ENCODE data around the gene FIBCD1. TPM values are rescaled to one million over a fixed set of nuclear protein-coding genes. Genes with fewer than 3 reads are reported as not detected.

The FIBCD1 gene
- total RNA-seq, 2 experiments from 2014 or later: not detected

- CTCF ChIA-PET (ENCODE audit: unreplicated experiment): no interaction called here
- Histone ChIP-seq H2AFZ (ENCODE audit: low read length) (no peak overlapping the region), H3K9me2 (ENCODE audit: insufficient read depth, low read length) (no peaks in the 10 kb centered on the region), H3K79me2 (ENCODE audit: insufficient read depth, low read depth, low read length) (no peaks in the 10 kb centered on the region), H3K4me3 (ENCODE audit: low read depth, low read length, poor library complexity, severe bottlenecking) (no peak overlapping the region), H3K9me3 (ENCODE audit: low read length) (no peaks in the 10 kb centered on the region), H3K4me2 (ENCODE audit: low read length) (no peak overlapping the region), H3K36me3 (ENCODE audit: insufficient read depth, low read length) (no peaks in the 10 kb centered on the region), H4K20me1 (ENCODE audit: insufficient read depth, low read length) (no peaks in the 10 kb centered on the region), H3K4me1 (ENCODE audit: insufficient read depth, low read length, poor library complexity, severe bottlenecking) (no peaks in the 10 kb centered on the region), H3K27ac (ENCODE audit: low read depth, low read length, poor library complexity, severe bottlenecking) (no peak overlapping the region)
- intact Hi-C loops (cut with micrococcal nuclease; ENCODE audit: unreplicated experiment): no loop called here
- no peak for DNase-seq (ENCODE audit: low spot score)
- POLR2A ChIA-PET: interaction anchor here (0.6 kb wide), 1 partner anchor 586 kb away, joined by 6 read pairs; no protein-coding TSS in a partner anchor
- TF ChIP-seq EZH2phosphoT487 (IDR thresholded peaks at IDR 0.05; ENCODE audit: borderline replicate concordance, low read depth, low read length) (no peak), CTCF (conservative IDR thresholded peaks at IDR 0.05; ENCODE audit: low read length) (no peak)
- no TSS peak for BruUV-seq (replicated peaks)
These were observed 44.9 kb upstream of the FIBCD1 start for GRCh38 chr9:130983970-130984369.

- CTCF ChIA-PET (ENCODE audit: unreplicated experiment): no interaction called here
- Histone ChIP-seq H3K79me2 (ENCODE audit: insufficient read depth, low read depth, low read length) (no peaks in the 10 kb centered on the region), H3K9me2 (ENCODE audit: insufficient read depth, low read length) (no peaks in the 10 kb centered on the region), H3K4me2 (ENCODE audit: low read length) (no peak overlapping the region), H3K36me3 (ENCODE audit: insufficient read depth, low read length) (no peaks in the 10 kb centered on the region), H3K27ac (ENCODE audit: low read depth, low read length, poor library complexity, severe bottlenecking) (no peak overlapping the region), H2AFZ (ENCODE audit: low read length) (no peak overlapping the region), H4K20me1 (ENCODE audit: insufficient read depth, low read length) (no peaks in the 10 kb centered on the region), H3K4me1 (ENCODE audit: insufficient read depth, low read length, poor library complexity, severe bottlenecking) (no peaks in the 10 kb centered on the region), H3K9me3 (ENCODE audit: low read length) (no peaks in the 10 kb centered on the region), H3K4me3 (ENCODE audit: low read depth, low read length, poor library complexity, severe bottlenecking) (no peak overlapping the region)
- POLR2A ChIA-PET: no interaction called here
- DNase-seq (ENCODE audit: low spot score): no peak
- no TSS peak for BruUV-seq (replicated peaks)
- intact Hi-C loops (cut with micrococcal nuclease; ENCODE audit: unreplicated experiment): no loop called here
- TF ChIP-seq EZH2phosphoT487 (IDR thresholded peaks at IDR 0.05; ENCODE audit: borderline replicate concordance, low read depth, low read length) (no peak), CTCF (conservative IDR thresholded peaks at IDR 0.05; ENCODE audit: low read length) (no peak)
These were observed 44.3 kb upstream of the FIBCD1 start for GRCh38 chr9:130983359-130983670.

GRCh38 chr9:130982636-130983358 is 43.8 kb upstream of the FIBCD1 start:
- no peak overlapping the region for H3K4me2 ChIP-seq (ENCODE audit: low read length)
- no peaks in the 10 kb centered on the region for H4K20me1 ChIP-seq (ENCODE audit: insufficient read depth, low read length)
- DNase-seq (ENCODE audit: low spot score): no peak
- H3K4me1 ChIP-seq (ENCODE audit: insufficient read depth, low read length, poor library complexity, severe bottlenecking): no peaks in the 10 kb centered on the region
- H3K27ac ChIP-seq (ENCODE audit: low read depth, low read length, poor library complexity, severe bottlenecking): no peak overlapping the region
- ChIA-PET CTCF (ENCODE audit: unreplicated experiment) (no interaction called here), POLR2A (no interaction called here)
- H3K79me2 ChIP-seq (ENCODE audit: insufficient read depth, low read depth, low read length): no peaks in the 10 kb centered on the region
- TF ChIP-seq EZH2phosphoT487 (IDR thresholded peaks at IDR 0.05; ENCODE audit: borderline replicate concordance, low read depth, low read length) (no peak), CTCF (conservative IDR thresholded peaks at IDR 0.05; ENCODE audit: low read length) (no peak)
- intact Hi-C loops (cut with micrococcal nuclease; ENCODE audit: unreplicated experiment): no loop called here
- no peaks in the 10 kb centered on the region for H3K9me3 ChIP-seq (ENCODE audit: low read length)
- H2AFZ ChIP-seq (ENCODE audit: low read length): no peak overlapping the region
- H3K9me2 ChIP-seq (ENCODE audit: insufficient read depth, low read length): no peaks in the 10 kb centered on the region
- no peaks in the 10 kb centered on the region for H3K36me3 ChIP-seq (ENCODE audit: insufficient read depth, low read length)
- BruUV-seq (replicated peaks): no TSS peak
- no peak overlapping the region for H3K4me3 ChIP-seq (ENCODE audit: low read depth, low read length, poor library complexity, severe bottlenecking)

All from OCI-LY7 (cell line).